Myocyte (in vitro differentiated cells): ENCODE measurements around the gene LOXHD1. TPM values are rescaled to one million over a fixed set of nuclear protein-coding genes. Genes with fewer than 3 reads are reported as not detected.

Experiments
- DNase-seq: peaks from one replicate; pipeline ENCODE4 v3.0.0-alpha.2; 2012; ENCODE audit warnings: low read depth
- total RNA-seq: library from RNA; depleted of rRNA; stranded (reverse); fragments of >200 nt; gene quantifications from 2 replicates; pipeline ENCODE4 v1.2.3, GENCODE V29; 2014

LOXHD1 gene
- total RNA-seq, 1 donor from 2014 or later = not detected

DNA sequence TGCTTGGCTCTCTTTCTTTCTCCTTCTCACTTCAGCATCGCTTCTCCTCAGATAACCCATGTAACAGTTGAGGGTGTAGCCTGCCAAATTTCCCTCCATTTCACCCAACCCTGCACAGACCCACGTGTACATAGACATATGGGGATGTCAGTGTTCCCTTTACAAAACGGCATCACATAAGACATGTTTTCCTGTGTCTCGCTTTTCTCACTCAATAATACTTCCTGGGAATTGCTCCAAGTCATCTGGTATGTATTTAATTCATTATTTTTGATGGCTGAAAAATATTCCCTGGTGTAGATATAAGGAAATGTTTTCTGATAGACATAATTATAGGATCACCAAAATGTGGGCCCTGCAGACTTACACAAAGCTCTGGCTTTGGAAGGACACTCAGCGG lies 176.8 kb downstream of the LOXHD1 start:
- DNase-seq = no peak

DNA sequence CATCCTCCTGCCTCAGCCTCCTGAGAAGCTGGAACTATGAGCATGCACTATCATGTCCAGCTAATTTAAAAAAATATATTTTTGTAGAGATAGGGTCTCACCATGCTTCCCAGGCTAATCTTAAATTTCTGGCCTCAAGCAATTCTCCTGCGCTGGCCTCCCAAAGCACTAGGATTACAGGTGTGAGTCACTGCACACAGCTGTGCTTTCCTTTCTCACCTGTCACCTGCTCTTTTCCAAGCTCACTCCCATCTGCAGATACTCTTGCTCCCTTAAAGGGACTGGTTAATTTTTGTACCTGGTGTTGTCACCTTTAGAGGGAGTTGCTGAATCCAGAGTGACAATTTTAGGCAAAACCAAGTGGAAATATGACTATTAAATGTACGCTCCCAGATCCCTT lies 178.2 kb downstream of the LOXHD1 start:
- DNase-seq = no peak

DNA sequence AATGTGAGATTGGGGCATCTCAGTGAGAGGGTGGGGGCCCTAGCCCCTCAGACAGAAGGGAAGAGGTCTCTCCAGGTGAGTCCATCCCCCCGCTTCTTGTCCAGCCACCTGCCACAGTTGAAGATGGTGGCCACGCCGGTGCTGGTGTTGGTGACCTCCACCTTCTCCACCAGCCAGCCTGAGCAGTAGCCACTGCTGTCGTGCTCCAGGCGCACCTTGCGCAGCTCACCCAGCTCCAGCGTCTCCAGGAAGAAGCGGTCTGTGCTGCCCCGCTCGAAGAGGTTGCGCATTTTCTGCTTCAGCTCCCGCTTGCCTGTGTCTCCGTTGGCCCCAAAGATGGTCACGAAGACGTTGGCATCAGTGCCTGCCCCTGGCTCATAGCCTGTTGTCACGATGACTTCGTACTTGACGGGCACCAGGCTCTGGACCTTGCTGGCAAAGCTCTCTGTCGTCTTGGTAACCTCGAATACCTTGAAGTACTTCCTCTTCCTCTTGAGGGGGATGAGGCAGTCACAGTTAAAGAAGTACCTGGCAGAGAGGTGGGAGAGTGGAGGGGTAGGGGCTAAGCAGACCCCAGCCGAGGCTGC lies 179.5 kb downstream of the LOXHD1 start:
- DNase-seq = no peak

DNA sequence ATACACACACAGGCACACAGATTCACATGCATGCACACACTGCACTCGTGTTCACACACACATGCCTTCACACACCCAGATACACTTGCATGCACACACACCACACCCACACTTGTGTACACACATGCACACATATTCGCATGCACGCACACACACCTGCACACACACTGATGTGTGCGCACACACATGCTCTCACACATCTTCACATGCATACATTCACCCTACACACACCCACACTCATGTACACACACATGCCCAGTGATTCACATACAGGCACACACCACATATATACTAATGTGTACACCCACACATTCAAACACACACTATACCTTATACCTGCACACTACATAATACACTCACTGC lies 181.6 kb downstream of the LOXHD1 start:
- DNase-seq = no peak

DNA sequence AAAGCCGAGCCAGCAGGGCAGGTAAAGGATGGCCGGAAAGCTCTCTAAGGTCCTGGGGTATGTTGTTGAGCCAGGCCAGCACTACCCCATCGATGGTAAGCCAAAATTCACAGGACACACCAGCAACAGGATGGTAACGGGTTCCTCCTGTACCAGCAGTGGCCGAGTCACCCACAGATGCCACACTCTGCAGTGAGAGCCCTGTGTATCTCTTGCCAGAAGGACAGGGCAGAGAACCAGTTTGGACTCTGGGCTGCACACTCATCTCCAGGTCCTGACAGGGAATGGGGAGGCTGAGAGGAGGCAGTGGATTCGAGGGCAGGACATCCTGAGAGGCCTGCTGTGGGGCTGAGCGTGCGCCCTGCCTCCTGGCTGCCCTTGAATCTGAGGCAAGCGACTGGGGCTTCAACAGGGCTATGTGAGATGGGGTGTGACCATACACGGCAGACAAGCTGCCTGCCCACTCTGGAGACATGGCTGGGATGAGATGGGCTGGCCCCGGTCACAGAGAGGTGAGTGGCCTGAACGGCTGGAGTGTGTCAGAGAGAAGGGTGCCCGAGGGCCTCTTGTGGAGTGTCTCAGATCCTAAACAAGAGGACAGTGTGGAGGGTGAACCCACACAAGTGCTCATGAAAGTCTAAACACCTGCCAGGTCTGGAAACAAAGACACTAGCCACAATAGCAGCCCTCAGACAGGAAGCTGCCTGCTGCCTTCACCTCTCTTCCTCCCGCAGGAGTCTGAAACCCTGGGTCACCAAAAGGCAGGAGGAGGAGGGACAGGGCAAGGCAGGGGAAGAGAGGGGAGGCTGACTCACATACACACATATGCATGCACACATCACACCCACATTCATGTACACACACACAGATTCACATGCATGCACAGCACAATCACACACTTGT lies 182.3 kb downstream of the LOXHD1 start:
- no peak for DNase-seq

DNA sequence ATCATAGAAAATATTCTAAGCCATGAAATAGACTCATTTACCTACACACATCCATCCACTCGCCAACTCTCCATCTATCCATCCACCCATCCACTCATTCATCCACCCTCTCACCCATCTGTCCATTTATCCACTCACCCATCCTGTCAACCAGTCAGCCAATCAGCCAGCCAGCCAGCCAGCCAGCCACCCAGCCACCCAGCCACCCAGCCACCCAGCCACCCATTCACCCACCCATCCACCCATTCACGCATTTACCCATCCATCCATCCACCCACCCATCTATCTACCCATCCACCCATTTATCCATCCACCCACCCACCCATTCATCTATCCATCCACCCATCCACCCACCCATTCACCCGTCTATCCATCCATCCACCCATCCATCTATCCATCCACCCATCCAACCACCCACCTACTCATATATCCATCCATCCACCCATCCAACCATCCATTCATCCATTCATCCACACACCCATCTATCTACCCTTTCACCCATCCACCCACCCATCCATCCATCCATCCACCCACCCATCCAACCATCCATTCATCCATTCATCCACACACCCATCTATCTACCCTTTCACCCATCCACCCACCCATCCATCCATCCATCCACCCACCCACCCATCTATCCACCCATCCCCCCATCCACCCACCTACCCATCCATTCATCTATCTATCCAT lies 185.1 kb downstream of the LOXHD1 start:
- no peak for DNase-seq

DNA sequence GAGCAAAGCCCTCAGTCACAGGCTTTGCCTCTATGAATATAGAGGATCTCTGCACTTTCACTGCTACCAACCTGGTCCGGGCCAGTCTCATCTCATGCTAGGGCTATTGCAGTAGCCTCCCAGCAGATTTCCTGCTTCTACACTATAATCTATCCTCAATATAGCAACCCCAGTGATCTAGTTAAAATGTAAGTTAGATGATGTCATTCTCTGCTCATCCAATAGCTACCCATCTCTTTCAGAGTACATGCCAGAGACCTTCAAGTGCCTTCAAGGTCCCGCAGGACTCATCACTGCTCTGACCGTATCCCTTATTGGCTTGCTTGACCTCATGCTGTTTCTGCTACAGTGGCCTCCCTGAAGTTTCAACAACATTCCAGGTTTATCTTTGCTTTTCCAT lies 186.3 kb downstream of the LOXHD1 start:
- DNase-seq = no peak

DNA sequence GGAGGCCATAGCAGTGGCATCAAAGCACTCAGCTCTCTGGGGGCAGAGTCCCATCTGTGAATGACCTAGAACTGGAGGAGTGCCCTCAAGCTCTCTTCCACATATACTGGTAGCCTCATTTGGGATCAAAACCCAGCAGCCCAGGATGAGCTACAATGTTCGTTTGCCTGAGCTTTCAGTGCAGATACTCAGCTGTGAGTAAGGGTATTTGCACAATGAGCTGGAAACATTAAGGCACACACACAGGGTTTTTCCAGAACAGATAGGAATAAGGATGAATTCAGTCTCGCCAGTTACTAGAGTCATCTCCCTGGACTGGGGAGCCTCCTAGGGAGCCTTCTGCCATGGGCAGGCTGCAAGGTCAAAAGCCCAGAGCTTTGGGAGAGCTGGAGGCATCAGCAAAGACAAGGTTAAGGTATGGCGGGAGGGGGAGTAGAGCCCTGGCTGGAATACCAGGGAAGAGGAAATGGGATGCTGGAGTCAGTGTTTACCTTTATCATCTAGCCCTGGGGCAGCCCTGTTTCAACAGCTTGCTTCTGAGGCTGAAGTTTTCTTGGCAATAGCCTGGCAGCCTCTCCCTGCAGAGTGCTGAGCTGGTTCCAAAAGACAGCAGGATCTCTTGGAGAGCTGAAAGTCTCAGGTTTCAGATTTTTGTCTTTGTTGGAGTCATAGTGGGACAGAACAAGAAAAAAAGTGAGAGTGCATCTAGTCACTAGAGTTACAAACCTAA lies 187.7 kb downstream of the LOXHD1 start:
- DNase-seq = no peak

DNA sequence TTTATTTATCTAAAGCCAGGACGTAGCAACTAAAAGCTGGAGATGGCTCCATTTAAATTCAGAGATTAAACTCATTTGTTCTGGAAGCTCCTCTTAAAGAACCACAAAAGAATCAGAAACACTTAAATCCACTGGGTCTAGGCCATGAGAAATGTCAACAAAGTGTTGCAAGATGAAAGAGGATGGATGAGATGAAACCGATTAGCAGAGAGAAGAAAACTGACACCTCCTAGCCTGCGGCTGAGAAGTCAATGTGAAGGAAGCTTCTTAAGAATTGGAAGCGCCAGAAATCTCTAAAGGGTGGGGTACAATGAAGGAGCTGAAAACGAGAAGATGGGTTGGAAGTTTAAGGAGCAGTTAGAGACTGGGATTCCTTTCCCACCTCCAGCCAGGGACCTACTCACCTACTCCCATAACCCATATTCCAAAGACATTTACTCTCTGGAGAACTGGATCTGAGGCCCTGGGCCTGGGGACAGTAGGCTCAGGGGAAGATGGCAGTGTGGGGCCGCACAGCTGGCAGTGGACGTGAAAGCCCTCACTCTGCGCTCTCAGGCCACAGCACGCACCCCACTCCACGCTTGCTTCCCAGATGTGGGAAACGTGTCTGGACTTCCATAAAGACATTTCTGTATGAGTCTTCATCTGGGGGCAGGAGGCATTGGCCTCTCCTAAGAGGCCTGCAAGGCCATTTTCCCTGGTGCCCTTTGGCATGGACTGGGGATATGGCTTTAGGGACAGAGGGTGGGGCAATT lies 188.4 kb downstream of the LOXHD1 start:
- DNase-seq = no peak

DNA sequence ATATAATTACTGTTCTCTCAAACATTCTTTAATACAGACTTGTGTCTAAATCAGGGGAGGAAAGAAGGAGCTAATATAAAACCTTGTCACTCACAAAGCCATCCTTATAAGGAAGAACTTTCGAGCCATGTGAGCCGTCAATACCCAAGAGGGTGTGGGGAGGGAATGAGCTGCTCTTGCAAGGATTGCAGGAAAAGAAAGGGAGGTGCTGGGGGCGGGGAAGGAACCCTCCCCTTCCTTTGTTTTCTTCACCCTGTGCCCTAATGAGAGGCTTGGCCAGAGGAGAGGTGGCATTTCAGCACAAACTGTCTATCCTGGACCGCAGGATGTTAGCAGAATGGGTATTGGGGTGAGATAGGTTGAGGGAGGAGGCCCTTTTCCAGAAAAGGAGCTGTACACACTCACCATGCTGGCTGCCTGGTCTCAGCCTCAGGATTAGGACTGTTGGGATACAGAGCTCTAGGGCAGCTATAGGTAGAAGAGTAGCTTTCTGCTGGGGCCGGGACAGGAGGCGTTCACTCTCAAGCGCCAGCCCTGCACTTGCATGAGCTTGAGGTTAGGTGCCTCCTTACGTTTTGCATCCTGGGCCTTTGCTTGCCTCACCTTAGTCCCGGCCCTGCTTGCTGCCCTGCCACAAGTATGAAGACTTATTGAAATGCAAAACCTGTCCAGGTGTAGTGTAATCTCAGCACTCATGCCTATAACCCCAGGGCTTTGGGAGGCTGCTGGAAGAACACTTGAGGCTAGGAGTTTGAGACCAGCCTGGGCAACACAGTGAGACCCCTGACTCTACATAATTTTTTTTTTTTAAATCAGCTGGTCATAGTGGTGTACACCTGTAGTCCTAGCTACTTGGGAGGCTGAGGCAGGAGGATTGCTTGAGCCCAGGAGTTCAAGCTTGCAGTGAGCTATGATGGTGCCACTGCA lies 190.5 kb downstream of the LOXHD1 start:
- DNase-seq = no peak

DNA sequence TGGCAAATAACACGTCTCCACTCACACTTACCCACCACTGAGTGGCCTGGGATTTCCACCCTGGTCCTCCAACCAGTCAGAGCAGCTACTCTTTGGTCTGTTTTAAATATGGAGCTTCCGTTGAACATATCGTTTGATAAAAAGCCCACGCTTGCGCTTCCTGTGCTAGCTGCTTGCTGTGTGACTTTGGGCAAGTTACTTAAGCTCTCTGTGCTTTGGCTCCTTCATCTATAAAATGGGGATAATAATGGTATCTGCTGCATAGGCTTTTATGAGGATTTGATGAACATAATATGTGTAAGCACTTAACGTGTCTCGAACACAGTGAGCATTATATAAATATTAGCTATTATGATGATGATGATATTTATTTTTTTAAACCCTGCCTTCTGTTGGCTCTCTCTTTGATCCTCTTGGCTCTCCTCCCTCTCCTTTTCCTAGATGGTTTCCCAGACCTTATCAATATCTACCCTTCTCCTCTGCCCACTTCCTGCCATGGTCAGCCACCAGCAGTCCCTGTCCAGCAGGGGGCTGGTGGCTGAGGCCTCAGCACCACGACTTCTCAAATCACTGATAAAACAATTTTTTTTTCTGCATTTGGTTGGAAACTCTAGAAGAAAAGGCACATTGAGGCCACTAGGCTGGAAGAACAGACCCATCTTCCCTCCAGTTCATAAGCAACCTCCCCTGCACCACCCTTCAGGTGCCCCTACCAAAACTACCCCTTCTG lies 191.9 kb downstream of the LOXHD1 start:
- no peak for DNase-seq

DNA sequence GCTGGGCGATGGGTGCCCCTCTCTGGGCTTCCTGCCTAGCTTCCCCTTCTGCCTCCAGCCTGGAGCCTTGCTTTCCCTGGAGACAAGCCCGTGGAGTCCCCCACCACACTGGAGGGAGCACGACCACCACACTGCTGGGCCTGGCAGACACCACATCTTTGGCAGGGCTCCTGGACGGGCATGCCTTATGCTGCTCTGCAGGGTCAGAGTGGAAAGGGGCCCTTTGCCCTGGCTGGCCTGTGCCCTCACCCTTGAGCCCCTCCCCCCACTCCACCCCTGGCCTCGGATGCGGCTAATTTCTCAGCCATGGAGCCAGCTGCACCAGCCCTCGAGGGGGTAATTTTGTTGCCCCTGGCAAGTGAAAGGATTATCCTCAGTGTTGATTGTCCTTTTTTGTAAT lies 194.5 kb downstream of the LOXHD1 start:
- no peak for DNase-seq

DNA sequence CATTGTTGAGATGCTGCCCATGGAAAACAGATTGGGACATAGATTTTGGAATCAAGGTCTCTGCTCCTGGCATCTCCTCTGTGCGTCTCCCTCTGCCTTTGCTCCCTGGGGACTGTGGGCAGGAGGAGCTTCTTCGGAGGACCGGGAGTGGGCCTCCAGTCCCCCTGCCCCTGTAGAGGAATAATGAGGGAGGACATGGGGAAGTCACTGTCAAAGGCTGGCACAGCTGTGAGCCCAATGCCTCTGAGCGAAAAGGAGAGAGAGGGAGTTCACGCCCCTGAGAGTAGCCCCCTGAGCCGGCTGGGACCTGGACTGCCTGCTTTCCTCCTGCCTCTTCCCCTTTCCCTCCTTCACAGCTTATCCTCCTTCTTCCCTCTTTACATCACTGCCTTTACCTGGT lies 195.0 kb downstream of the LOXHD1 start:
- no peak for DNase-seq

DNA sequence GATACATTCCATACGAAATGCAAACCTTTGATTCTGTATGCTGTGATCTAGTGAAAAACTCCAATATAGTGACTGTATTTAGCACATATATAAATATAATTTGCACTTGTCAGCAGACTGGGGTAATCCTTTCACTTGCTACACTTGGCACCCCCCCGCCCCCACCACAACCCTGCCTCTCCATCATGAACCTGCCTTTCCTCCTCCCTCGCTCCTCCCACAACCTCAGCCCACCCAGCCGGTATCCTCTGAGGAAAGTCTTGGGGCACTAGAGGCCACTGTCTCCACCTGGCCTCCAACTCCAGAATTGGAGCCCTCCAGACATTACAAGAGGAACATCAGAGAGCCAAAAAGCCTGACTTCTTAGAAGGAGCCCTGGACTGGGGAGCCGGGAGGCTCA lies 196.3 kb downstream of the LOXHD1 start:
- no peak for DNase-seq

DNA sequence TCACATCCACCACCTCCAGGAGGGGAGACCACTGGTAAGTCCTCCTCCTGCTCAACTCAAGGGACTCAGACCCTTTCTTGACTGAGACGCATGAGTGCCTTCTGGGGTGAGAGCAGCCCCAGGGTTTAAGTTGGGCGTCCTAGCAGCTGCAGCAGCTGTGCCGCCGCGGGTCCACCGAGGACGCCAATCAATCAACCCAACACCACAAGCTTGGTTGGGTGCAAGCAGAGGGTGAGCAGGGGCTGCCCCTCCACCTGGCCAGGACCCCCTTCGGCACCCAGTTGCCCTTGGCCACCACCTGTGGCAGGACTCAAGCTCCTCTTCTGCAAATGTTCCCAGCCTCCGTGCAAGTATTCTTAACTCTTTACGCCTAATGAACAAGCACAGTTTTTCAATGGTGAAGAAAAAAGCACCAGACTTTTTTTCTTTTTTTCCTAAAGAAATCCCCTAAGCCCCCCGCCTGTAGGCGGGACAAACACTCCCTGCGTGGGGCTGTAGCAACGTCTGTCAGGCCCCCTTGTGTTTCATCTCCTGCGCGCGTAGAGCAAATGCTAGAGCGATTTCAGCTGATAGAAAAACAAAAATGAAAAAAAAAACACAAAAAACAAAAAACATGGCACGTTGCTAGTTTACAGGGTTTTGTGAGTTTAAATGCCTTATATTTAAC lies 197.1 kb downstream of the LOXHD1 start:
- no peak for DNase-seq

DNA sequence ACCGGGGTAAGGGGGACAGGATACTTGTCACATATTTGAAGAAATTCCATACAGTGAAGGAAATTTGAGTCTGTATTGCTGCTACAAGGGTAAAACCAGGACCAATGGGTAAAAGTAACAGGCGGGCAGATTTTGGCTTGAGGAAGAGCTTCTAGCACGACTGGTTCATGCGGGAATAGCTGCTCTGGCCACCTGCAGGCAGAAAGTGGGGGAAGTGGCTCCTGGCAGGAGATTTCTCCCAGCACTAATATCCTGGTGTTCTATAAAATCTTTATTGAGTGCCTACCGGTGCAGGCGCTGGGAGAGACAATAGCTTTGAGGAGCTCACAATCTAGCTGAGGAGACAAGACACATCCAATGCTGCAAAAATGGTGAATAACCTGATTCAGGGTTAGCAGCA lies 198.5 kb downstream of the LOXHD1 start:
- no peak for DNase-seq

DNA sequence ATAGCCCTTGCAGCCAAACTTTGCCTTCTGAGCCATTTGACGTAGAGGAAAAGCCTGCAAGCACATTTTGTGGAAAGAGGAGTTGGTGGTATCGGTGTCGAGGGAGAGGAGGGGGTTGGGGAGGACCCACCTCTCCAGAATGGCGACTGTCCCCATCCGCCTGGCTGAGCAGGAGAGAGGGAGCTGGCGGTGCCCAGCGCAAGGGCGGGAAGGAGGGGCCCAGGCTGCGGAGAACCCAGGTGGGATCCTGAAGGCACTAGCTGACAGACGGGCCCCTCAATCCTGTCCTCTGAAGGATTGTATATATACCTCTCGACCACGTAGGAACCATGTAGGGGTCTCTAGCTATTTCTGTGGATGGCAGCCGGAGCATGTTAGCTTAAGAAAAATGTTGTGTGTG lies 200.3 kb downstream of the LOXHD1 start:
- no peak for DNase-seq

DNA sequence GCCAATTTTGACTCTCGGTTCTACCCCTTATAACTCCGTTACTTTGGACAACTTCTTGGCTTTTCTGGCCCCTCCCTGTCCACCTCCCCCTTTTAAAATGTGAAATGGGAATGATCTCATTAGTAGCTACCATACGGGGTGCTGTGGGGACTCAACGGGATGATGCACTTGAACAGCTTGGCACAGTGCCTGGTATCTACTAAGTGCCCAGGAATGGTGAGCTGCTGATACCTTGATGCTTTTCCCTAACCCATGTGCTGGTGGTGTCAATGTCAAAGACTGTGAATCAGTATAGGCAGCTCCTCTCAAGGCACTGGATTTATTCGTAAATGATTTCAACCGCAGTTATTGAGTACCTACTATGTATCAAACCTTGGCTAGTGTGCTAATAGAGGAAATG lies 204.2 kb downstream of the LOXHD1 start:
- DNase-seq = no peak

DNA sequence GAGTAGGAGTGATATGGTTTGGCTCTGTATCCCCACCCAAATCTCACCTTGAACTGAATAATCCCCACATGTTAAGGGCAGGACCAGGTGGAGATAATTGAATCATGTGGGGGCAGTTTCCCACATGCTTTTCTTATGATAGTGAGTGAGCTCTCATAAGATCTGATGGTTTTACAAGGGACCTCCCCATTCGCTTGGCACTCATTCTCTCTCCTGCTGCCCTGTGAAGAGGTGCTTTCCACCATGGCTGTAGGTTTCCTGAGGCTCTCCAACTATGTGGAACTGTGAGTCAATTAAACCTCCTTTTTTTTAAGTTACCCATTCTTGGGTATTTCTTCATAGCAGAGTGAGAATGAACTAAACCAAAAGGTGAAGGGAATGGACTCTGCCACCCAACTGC lies 207.5 kb downstream of the LOXHD1 start:
- DNase-seq = no peak
